Measurements from ENCODE around the gene GSDMA. TPM values are rescaled to one million over a fixed set of nuclear protein-coding genes. Genes with fewer than 3 reads are reported as not detected.

The GSDMA gene, protein sequence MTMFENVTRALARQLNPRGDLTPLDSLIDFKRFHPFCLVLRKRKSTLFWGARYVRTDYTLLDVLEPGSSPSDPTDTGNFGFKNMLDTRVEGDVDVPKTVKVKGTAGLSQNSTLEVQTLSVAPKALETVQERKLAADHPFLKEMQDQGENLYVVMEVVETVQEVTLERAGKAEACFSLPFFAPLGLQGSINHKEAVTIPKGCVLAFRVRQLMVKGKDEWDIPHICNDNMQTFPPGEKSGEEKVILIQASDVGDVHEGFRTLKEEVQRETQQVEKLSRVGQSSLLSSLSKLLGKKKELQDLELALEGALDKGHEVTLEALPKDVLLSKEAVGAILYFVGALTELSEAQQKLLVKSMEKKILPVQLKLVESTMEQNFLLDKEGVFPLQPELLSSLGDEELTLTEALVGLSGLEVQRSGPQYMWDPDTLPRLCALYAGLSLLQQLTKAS
- total RNA-seq, result under 1 TPM; 0.08 to 0.23 TPM
- polyA plus RNA-seq, result under 1 TPM; 0.06 to 0.18 TPM

DNA sequence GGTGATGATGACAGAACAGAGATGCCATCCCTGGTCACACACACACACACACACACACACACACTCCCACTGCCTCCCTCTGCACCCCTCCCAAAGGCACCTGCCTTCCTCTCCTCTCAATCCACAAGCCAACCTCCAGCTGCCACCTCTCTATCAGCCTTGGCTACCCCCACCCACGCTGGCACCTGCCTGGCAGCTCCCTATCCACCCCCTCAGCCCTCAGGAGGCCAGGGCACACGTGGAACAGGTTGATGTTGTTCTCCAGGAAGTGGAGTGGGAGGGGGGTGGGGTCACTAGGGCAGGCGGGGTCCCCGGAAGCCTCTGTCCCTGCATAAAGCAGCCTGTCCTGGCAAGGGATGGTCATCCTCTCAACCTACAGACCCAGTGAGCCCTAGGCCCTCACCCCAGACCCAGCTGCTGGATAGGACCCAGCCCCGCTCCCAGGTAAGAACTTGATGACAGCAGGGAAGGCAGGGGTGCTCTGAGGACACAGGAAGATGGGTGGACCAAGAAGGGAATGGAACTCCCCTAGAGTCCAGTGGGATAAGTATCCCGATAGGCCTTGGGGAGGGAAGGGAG is at the start of gene GSDMA:
Gene GSDMA (plus strand): TSS at position 363 of the 579 bp plus-strand sequence. CDS start 2,684 bp downstream, outside the sequence.
- no peak within 1 kb of the TSS for H3K9ac ChIP-seq (ENCODE audit: low read depth in 1 of 2, low read length in 2 of 2)
- H3K27ac ChIP-seq (ENCODE audit: low read depth in 1 of 2, low read length in 2 of 2), result no peak within 1 kb of the TSS
- no peak for DNase-seq (ENCODE audit: low spot score)
- no peaks in the 10 kb centered on the region for H3K27me3 ChIP-seq (ENCODE audit: control insufficient read depth in 4 of 4, insufficient read depth in 4 of 4, low read length in 3 of 4)
- TF ChIP-seq, protein P1, sequence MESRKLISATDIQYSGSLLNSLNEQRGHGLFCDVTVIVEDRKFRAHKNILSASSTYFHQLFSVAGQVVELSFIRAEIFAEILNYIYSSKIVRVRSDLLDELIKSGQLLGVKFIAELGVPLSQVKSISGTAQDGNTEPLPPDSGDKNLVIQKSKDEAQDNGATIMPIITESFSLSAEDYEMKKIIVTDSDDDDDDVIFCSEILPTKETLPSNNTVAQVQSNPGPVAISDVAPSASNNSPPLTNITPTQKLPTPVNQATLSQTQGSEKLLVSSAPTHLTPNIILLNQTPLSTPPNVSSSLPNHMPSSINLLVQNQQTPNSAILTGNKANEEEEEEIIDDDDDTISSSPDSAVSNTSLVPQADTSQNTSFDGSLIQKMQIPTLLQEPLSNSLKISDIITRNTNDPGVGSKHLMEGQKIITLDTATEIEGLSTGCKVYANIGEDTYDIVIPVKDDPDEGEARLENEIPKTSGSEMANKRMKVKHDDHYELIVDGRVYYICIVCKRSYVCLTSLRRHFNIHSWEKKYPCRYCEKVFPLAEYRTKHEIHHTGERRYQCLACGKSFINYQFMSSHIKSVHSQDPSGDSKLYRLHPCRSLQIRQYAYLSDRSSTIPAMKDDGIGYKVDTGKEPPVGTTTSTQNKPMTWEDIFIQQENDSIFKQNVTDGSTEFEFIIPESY (IDR thresholded peaks at IDR 0.05), result no peak
- no peak for TF ChIP-seq RXRA (IDR thresholded peaks at IDR 0.05)
- no peak for TF ChIP-seq HNF4G (IDR thresholded peaks at IDR 0.05)
- TF ChIP-seq, protein P2, sequence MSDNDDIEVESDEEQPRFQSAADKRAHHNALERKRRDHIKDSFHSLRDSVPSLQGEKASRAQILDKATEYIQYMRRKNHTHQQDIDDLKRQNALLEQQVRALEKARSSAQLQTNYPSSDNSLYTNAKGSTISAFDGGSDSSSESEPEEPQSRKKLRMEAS (IDR thresholded peaks at IDR 0.05), result no peak
- TF ChIP-seq, protein P3, sequence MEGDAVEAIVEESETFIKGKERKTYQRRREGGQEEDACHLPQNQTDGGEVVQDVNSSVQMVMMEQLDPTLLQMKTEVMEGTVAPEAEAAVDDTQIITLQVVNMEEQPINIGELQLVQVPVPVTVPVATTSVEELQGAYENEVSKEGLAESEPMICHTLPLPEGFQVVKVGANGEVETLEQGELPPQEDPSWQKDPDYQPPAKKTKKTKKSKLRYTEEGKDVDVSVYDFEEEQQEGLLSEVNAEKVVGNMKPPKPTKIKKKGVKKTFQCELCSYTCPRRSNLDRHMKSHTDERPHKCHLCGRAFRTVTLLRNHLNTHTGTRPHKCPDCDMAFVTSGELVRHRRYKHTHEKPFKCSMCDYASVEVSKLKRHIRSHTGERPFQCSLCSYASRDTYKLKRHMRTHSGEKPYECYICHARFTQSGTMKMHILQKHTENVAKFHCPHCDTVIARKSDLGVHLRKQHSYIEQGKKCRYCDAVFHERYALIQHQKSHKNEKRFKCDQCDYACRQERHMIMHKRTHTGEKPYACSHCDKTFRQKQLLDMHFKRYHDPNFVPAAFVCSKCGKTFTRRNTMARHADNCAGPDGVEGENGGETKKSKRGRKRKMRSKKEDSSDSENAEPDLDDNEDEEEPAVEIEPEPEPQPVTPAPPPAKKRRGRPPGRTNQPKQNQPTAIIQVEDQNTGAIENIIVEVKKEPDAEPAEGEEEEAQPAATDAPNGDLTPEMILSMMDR (IDR thresholded peaks at IDR 0.05; ENCODE audit: low read depth, low read length, missing input control), result no peak
- no peak for TF ChIP-seq TAF1 (conservative IDR thresholded peaks at IDR 0.05)
- TF ChIP-seq HNF4A (conservative IDR thresholded peaks at IDR 0.05), result no peak
- no peak for TF ChIP-seq JUND (IDR thresholded peaks at IDR 0.05)
- TF ChIP-seq EGR1 (IDR thresholded peaks at IDR 0.05; ENCODE audit: low read depth in 2 of 2), result no peak
- no peak for TF ChIP-seq FOXA1 (IDR thresholded peaks at IDR 0.05)
- no peak within 1 kb of the TSS for H3K4me3 ChIP-seq (ENCODE audit: low read depth in 1 of 3, low read length in 3 of 3)
- 65% methylated on average over 6 of the region's 6 CpGs for WGBS
- H3K9me3 ChIP-seq (ENCODE audit: control insufficient read depth in 4 of 4, low read length in 3 of 4), result no peaks in the 10 kb centered on the region
- H3K4me1 ChIP-seq (ENCODE audit: control insufficient read depth in 4 of 4, insufficient read depth in 4 of 4, low read length in 3 of 4), result no peaks in the 10 kb centered on the region
- H3K36me3 ChIP-seq (ENCODE audit: control insufficient read depth in 4 of 4, insufficient read depth in 3 of 4, low read depth in 1 of 4, low read length in 3 of 4), result no peaks in the 10 kb centered on the region

DNA sequence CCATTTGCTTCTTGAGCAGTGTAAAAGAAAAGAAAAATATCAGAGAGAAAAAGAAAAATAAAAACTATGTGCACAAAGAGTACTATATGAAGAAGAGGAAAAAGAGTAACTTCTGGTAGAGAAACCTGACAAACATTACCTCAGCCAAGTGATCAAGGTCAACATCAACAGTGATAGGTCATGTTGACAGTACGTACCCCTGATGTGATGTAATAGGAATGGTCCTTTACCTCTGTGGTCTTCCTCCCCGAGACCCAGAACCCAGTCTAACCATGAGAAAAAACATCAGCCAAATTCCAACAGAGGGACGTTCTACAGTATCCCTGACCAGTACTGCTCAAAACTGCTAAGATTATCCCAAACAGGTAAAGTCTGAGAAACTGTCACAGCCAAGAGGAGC is 48.8 kb upstream of the GSDMA start:
- DNase-seq (ENCODE audit: low spot score), result no peak
- Histone ChIP-seq H3K27ac (ENCODE audit: low read depth in 1 of 2, low read length in 2 of 2) (peak overlapping the region; percentile 75 to 85), H3K4me1 (ENCODE audit: control insufficient read depth in 4 of 4, insufficient read depth in 4 of 4, low read length in 3 of 4) (peaks cover 2 to 36% (median 22%) of the 10 kb centered on the region in 4 donors), H3K36me3 (ENCODE audit: control insufficient read depth in 4 of 4, insufficient read depth in 3 of 4, low read depth in 1 of 4, low read length in 3 of 4) (peaks cover 2 to 16% (median 10%) of the 10 kb centered on the region in 4 donors), H3K9ac (ENCODE audit: low read depth in 1 of 2, low read length in 2 of 2) (peak overlapping the region in 1 of 2 donors; percentile 50), H3K27me3 (ENCODE audit: control insufficient read depth in 4 of 4, insufficient read depth in 4 of 4, low read length in 3 of 4) (no peaks in the 10 kb centered on the region), H3K4me3 (ENCODE audit: low read depth in 1 of 3, low read length in 3 of 3) (no peak overlapping the region), H3K9me3 (ENCODE audit: control insufficient read depth in 4 of 4, low read length in 3 of 4) (no peaks in the 10 kb centered on the region)
- TF ChIP-seq, protein P2 (IDR thresholded peaks at IDR 0.05), result no peak
- TF ChIP-seq TAF1 (conservative IDR thresholded peaks at IDR 0.05) (no peak), NR2F2 (IDR thresholded peaks at IDR 0.05) (peak; percentile 58), HNF4A (conservative IDR thresholded peaks at IDR 0.05) (peak; percentile 57 to 67), FOXA1 (IDR thresholded peaks at IDR 0.05) (peak; percentile 75), RXRA (IDR thresholded peaks at IDR 0.05) (peak; percentile 49 to 70), FOXA2 (IDR thresholded peaks at IDR 0.05) (peak; percentile 92)
- TF ChIP-seq, protein P1 (IDR thresholded peaks at IDR 0.05), result no peak
- WGBS, result 45% methylated on average over 3 of the region's 3 CpGs
